ENCODE results near the gene DACT2.
"Not testable (repeated sequence)": the region's sequence is repeated elsewhere in the genome, so short reads cannot be mapped to it uniquely, and the experiment has no call there.

DACT2 gene

DNA sequence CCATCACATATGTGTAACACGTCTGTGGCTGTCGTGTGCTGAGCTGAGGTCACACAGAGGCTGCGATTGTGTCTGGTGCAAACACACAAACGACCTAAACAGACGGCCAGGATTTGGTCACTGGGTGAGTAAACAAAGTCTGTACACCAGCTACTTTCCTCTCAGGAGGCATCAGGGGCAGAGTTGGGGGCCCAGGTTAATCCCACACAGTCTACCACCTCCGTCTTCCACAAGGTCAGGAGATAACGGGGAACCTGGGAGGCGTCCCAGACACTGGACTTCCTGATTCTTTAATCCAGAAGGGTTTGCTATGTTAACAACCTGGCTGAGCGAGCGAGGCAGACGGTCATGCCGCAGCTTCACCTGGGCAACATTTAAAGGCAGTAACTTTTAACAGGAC lies 1.5 kb downstream of the DACT2 start:
- DNase-seq: no peak

DNA sequence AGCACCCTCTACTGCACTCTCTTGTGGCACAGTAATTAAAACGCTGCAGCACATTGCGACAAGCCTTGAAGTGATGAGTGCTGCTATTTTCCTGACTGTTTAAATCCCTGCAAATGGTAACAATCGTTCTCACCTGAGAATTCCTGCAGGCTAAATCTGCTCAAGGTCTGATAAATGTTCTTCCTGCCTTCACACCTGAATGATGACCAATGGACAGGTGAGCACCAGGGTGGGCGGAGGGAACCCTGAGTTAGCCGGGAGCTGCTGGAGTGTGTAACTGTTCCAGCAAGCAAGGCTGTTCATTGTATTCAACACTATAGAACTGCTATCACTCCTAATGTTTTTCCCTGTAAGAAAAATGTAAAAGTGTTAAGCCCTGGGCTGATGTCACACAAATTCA lies 4.0 kb downstream of the DACT2 start:
- DNase-seq: no peak

DNA sequence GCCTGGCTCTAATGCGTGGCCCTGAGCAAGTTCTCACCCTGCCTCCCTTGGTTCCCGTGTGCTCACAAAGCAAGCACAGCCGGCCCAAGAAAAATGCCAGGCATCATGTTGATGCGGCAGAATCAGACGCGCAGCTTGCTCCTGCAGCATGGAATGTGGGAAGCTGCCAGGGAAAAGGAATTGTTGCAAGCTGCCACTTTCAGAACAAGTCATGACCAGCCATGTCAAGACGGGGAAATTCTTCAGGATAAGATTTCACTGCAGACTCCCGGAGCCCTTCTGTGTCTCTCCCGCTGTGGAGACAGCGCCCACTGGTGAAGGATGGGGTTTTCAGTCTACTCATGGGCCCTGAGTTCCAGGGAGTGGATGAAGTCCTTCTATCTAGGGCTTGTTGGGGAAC lies 4.6 kb downstream of the DACT2 start:
- DNase-seq: no peak

DNA sequence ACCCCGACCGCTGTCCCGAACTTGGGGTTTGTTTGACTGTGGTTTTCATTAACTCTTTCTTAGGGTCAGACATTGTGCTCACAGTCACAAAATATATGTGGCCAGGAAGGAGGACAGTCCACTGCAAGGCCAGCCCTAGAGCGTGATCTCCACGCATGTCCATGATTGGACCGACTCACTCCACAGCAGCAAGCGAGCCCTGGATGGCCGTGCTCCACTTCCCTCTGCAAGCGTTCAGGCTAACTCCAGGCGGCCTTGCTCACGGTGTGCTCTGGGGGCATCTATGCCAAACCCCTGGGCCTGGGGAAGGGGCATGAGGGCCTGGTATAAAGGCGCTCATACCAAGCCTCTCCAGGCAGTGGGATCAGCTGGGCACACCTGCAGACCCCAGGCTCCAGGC lies 5.6 kb downstream of the DACT2 start:
- DNase-seq: no peak

DNA sequence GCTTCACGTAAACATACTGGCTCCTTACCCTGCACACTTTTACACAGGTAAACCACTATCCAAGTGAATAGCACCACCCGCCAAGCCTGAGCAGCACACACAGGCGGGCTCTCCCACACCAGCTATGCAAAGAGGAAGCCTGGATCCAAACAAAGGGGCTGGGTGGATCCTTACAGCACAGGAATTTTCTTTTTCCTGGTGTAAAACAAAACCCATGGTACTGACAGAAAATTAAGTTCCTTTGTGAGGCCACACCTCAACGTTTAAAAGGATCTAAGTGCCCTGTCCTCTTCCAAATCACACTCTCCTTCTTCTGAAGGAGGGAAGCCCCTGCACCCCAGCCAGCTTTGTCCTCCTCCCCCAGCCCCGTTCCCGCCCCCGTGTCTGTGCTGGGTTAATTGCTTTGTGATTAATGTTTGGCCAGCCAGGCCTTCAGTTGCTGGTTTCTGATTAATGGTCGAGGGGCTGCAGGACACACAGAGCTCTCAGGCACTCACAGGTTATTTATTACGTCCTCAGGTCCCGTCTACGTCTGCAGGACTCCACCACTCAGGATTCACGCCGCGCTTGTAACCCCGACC lies 6.1 kb downstream of the DACT2 start:
- no peak for DNase-seq

DNA sequence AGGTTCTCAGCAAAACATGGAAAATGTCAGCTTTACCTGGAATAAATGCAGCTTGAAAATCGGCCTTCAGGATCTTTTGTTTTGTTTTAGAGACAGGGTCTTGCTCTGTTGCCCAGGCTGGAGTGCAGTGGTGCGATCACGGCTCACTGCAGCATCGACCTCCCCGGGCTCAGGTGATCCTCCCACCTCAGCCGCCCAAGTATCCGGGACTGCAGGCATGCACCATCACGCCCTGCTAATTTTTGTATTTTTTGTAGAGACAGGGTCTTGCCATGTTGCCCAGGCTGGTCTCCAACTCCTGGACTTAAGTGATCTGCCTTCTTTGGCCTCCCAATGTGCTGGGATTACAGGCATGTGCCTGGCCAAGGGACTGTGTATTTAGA lies 7.5 kb downstream of the DACT2 start:
- not testable (repeated sequence) for DNase-seq

DNA sequence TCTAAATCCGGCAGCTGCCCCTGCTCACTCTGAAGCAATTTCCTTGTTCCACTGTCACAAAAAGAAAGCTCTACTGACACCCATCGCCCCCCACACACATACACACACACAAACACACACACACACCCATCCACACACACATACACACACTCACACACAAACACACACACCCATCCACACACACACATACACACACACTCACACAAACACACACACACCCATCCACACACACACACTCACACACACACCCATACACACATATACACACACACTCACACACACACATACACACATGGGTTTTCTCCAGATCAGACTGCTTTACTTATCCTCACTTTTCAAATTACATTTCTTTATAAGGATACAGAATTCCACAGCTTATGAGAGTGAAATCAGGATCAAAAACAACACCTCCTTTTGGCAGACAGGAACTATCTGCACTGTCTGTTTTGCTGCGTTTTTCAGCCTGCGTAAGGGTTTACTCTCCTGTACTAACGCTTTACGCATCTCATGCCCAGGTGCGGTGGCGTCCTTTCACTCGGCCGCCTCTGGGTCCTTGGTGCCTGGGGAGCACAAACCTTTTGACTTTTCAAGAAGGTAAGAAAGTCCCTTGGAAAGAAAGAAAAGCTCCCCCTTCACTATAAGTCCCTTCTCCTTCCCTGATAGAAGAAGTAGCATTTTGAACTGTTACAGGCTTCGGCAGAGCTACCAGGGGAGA lies 8.0 kb downstream of the DACT2 start:
- no peak for DNase-seq

DNA sequence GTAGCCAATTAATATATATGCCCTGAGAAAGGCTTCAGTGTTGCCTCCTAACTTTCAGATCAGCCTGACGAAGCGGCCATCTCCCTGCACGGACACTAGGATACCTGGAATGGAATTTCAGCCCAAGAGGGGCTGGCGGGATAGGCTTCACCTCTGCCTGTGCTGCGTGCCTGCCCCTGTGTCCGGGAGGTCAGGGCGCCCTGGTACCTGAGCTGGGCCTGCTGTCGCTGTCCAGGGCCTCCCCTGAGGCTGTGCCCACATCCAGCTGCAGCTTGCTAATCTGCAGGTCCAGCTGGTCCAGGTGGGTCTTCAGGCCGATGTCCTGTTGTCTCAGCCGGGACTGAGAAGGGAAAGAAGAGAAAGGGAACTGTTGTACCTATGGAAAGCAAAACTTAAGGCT lies 8.6 kb downstream of the DACT2 start:
- no peak for DNase-seq

DNA sequence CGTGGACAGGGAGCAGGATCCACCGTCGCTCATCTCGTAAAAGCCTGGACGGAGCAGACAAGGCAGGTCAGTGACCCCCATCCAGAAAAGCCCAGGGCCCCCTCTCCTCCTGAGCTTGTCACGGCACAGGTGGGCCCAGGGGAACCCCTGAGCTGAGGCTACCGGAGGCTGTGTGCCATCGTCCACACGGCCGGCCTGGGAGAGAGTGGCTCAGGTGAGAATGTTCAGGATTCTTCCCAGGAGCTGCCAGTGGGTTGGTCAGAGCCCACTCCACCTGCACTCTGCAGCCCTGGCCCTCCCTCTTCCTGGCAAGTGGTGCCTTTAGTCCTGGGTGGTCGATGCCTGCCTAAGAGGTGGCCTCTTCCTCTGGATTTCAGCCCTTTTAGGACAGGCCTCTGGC lies 9.2 kb downstream of the DACT2 start:
- no peak for DNase-seq

DNA sequence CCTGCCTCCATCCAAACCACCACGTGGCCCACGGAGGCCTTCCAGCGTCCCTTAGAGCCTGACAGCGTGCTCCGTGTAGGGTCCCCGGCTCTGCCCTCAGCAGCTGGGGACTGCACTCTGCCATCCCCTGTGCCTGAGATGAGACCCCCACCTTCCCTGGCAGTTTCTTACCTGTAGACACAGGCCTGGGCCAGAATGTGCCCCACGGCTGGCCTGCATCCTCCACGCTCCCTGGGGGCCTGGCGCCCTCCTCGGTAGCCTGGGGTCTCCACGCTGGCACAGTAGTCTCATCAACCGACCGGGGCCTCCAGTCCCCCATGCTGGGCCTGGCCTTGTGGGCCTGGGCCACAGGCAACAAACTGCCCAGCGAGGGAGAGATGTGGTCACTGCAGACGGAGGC lies 9.6 kb downstream of the DACT2 start:
- no peak for DNase-seq

DNA sequence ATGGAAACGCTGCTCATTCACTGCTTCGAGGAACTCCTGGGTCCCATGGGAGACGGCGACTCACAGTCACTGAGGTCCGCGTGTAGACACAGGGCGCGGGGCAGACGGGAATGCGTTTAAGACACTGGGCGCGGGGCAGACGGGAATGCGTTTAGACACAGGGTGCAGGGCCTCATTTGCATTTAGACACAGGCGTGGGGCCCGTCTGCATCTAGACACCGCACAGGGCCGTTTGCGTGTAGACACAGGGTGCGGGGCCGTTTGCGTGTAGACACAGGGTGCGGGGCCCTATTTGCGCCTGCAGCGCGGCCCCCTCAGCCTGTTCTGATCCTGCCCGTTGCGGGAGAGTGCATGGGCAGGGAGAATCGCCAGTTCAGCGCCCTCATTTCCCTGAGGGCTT lies 10.4 kb downstream of the DACT2 start:
- no peak for DNase-seq

DNA sequence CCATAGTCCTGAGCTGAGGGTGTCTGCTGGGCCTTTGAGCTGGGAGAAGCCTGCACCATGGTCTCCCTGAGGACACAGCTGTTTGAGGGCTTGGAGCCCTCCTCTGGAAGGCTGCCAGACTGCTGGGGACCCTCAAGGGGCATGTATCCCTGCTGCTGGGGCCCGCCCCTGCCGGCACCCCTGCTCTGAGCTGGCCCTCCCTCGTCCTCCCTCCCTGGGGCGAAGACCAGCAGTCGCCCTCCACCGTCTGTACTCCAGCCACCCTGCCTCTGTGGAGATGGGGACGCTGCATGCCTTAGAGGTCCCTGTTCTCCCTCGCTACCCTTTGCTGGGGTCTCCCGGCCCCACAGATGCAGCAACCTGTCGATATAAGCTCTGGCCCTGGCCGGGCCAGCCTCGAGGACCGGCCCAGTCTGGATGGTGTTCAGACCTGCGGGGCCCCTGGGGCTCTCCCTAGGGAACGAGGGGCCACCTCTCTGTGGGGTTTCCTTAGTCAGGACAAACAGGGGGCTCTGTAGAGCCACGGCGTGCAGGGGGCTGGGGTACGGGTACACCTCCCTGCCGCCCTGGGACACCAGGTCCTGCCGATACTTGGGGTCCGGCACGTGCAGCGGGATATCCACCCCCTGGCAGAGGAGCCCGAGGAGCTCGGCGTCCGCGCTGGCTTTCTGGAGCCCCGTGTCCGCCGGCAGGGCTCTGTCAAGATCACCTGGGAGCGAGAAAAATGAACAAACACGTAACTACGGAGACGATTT lies 11.0 kb downstream of the DACT2 start:
- DNase-seq: no peak

DNA sequence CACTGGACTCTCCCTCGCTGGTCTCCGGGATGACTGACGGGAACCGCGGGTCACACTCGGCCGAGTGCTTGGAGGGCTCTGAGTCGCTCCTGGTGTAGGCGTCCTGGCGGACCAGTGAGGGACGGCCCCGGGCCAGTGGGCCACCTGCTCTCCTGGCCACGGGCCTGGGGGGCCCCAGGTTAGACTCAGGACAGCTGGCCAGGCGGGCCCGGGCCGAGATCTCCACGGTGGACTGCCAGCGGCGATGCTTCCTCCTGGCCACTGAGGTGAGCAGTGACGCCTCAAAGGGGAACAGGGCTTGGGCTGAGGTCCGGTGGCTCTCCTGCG lies 11.9 kb downstream of the DACT2 start:
- DNase-seq: no peak

DNA sequence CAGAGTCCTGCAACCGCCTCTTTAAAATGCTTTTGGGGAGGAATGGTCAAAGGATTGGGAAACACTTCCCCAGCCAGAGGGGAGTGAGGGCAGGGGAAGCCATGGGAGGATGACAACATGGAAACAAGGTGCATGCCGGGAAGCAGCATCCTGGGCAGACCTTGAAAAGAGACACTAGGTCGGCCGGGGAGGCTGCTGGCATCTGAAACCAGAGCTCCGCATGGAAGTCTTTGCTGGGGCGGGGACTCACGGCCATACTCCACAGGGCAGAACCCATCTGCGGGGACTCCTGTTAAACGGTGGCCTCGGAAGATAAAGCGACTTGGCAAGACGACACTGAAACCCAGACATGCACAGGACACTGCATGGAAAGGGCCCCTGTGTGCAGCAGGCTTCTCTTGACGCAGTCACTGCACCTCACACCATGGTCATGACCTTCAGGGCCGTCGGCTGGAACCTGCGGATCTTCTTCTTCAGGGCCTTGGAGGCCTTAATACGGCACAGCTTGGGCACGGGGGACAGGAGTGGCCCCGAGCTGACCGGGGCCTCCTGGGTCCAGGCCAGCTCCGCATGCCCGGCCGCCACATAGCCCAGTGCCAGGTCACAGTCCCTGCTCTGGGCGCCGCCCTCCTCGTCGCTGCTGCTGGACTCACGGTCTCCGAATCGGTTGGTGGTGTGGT lies 12.4 kb downstream of the DACT2 start:
- no peak for DNase-seq

DNA sequence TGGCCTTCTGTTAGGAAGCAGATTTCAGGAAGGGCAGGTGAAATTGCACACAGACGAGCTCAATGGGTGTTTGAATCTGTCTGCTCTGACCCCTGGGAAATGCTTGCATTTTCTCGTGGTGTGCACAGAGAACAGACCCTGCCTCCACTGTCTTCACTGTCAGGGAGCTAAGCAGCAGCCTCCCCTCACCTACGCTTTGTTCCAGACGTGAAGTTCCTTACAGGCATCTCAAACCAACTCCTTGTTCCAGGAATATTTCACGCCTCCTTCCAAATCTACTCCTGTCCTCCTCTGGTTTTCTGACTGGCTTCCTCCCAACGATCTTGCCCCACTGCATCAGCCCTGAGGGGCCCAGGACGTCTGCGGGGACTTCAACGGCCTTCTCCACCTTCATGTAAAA lies 13.7 kb downstream of the DACT2 start:
- DNase-seq: no peak

DNA sequence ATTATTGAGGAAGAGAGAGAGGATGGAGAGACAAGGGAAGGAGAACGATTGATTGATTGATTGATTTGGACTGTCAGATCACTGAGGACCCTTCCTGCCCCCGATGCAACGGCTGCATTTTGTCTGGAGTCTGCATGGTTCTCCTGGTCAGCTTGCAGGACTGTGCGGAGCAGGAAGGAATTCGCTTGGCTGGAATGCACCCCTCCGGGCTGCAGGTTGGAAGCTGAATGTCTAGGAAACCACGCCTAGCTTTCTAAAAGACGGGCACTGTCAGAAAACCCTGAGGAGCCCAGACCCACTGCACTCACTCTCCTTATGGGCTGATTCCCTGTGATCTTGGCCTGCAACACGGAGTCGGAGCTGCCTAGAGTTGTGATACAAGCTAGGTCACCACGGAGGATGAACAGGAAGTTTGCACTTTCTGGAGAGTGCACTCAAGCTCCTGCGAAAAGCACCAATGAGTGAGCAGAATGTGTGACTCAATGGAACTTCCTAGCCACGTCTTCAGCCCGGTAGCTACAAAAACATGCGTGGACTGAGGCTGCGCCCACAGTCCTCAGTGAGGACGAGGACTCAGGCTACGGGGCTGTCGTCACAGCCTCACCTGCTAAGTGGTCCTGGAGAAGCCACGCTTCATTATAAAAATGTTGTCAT lies 14.4 kb downstream of the DACT2 start:
- DNase-seq: no peak

DNA sequence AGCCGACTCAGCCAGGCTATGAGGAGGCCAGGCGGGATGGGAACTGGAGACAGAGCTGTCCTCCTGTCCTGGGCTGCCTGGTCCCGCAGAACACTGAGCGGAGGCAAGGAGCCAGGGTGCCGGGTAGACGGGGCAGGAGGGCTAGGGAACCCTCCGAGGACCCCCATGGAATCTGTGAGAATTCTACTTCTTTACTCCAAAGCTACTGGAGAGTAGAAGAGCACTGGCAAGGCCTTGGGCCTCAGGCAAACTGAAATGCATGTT lies 14.9 kb downstream of the DACT2 start:
- no peak for DNase-seq

DNA sequence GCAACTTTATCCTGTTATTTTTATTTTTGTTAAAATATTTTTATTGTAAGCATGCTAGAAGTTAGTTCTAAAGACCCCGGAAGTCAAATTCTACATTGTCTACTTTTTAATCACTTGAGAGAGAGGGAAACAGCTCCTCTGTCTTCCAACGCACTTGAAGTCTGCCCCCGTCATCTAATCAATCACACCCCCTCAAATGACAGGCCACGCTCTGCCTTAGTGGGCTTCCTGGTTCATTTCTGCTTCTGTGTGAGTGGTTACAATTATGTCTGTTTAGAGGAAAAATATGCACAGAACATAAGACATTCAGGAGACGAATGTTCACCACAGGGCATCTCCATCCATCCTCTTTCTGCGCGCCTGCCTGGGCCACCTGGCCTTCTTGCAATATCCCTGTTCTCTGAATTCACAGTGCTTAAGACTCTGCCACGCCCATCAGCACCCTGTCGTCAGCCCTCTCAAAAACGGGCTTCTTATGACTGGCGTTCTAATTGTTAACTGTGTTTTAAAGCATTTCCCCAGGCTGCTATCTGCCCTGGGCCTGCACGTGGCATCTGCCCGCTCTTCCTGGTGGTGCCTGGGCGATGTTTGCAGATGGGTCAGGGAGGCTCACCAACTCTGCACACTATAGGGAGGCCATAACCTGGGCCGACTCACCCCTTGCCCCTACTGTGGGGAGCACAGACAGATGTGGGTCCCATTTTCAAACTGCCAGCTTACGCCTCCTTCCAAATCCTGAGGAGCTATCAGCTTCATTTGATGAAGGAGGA lies 15.4 kb downstream of the DACT2 start:
- DNase-seq: no peak

DNA sequence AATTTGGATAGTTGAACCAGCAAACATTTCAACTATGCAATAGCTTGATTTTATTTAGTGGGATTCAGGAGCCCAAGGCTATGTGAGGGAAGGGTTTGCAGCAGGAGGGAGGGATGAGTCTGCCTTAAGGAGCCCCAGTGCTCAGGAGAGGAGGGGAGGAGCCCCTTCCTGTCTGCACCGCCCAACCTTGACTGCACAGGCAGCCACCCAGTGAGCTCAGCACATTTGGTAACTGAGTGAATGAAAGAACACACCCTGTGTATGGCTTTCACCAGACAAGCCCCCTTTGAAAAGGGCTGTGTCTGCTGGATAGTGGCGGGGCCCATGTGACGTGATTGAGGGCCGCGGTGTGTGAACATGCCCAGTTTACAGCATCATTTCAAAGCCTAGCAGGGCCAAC lies 17.0 kb downstream of the DACT2 start:
- no peak for DNase-seq

DNA sequence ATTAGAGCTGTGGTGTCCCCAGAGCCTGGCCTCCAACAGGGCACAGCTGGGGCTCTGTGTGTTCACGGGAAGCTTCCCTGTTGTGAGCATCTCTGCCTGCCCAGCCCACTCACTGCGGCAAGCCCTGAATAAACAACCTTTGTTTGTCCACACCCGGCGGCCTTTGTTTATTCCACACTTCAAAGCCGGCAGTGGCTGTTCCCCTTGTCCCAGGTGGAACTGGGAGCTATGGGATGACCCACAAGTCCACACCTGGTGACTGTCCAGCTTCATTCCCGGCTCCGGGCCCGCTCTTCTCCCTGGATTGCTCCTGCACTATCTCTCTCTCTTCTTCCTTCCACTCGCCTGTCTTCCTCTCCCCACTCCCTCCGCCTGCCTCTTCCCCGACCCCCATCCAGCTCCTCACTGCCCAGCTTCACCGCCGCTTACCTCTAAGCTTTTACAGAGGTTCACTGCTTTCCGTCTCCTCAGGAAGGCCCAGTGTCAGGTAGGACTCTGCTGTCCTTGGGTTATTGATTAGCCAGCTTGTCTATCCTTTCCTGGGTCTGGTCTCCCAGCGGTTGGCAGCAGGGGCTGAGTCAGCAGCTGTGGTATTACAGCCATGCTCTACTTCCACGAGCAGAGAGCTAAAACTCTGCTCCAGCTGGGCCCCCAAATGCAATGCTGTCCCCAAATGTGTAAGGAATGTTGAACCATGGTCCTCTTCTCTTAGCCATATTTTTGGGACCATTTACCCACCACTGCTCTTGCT lies 17.8 kb downstream of the DACT2 start:
- no peak for DNase-seq

DNA sequence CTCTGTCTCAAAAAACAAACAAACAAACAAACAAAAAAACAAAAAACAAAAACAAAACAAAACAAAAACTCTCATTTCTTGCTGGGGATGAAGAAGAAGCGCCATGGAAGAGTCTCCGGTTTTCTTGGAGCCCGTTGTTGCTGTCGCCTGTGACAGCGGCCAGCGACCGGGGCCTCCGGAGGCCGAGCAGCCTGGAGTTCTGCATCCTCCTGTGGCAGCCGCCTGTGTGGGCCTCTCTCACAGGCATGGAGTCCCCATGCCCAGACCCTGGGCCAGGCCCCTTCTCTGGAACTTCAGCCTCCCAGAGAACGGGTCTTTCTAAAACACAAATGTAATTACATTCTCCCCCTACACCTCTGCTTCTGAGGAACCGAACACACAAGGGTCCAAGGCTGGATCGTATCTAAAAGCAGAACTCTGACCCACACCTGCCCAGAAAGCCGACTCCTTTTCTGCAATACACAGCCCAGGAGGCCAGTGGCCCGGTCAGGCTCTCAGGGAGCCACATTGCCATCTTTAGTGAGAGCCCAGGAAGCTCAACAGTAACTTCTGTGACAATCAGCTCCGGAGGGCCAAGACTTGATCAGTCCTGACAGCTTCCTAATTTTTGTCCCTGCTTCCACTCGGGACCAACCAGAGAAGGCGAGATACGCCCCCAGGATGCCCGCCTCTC lies 18.5 kb downstream of the DACT2 start:
- DNase-seq: no peak
